NCI-H69 (cell line): ENCODE measurements around the gene SH3PXD2A.

Source experiments
- DNase-seq: peaks from one replicate; lab custom pipeline; 2025; lab: John Stamatoyannopoulos, UW

The SH3PXD2A gene

DNA sequence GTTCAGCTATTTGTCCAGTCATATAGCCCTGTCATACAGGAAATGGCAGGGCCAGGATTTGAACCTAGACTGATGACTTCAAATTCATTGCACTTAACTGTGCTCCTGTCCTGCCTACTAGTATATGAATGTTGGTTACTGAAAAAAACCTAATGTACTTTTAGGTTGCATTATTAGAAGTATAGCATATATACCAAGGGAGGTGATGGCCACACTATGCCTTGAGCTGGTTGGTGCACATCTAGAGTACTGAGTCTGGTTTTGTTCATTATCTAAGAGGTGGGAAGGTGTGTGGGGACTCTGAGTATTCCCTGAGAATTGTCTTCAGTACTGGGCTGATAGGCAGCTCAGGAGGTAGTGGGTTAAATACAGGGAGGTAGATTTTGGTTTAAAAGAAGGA lies 273.9 kb downstream of the SH3PXD2A start:
- DNase-seq = no peak

DNA sequence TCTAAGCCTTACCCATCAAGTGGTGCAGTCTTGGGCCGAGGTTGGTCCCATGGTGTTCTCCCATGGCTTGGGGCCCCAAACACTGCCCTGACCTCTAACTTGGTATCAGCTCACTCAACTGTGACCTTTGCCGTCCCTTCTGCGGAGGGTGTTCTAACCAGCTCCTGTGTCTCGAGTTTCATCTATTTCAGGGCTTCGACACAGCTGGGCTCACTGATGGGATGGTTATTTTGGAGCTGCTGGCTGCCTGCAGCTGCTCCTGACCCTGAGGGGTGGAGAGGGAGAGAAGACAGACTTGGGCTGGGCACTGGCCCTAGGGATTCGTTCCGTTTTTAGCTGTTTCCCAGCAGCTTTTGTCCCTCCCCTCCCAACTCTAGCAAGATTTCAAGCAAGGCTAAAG lies 274.9 kb downstream of the SH3PXD2A start:
- DNase-seq = no peak

DNA sequence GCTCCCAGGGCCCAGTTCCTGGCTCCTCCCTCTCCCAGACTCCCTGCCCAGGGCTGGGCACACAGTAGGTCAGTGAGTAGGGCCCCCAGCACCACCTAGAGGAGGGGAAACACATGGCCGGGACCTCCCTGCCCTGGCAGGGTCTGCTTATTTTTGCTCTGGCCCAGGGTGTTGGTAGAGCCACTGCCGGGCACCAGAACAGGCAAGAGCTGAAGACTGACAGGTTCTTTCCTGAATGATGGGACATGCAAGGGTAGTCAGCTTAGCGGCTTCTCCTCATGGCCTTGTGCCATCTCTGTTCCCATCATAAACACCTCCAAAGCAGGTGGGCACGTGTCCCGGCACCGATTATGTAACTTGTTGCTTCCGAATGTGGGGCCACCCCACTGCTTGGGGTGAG lies 275.4 kb downstream of the SH3PXD2A start:
- no peak for DNase-seq

GRCh38 chr10:103578782-103579382 lies 276.5 kb downstream of the SH3PXD2A start:
- peak; percentile 80 for DNase-seq

- DNase-seq = peak; percentile 88
Measured at GRCh38 chr10:103576862-103577261, 278.5 kb downstream of the SH3PXD2A start.

DNA sequence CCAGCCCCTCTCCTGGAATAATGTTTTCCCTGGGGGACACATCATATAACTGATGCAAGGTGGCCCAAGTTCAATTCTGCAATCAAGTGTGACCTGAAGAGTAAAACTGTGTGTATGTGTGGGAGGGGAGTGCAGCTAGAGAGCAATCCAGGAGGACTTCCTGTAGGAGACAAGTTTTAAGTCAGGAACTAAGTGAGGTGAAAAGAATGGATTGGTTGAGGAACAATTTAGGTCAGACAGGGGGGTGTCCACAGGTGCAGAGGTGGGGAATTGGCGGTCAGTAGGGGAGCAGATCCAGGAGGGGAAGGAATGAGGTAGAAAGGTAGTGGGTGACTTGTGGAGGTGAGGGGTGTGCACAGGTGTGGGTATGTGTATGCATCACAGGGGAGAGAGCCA lies 279.3 kb downstream of the SH3PXD2A start:
- no peak for DNase-seq

- DNase-seq = peak; percentile 75
Measured at GRCh38 chr10:103575416-103576075, 279.8 kb downstream of the SH3PXD2A start.

DNA sequence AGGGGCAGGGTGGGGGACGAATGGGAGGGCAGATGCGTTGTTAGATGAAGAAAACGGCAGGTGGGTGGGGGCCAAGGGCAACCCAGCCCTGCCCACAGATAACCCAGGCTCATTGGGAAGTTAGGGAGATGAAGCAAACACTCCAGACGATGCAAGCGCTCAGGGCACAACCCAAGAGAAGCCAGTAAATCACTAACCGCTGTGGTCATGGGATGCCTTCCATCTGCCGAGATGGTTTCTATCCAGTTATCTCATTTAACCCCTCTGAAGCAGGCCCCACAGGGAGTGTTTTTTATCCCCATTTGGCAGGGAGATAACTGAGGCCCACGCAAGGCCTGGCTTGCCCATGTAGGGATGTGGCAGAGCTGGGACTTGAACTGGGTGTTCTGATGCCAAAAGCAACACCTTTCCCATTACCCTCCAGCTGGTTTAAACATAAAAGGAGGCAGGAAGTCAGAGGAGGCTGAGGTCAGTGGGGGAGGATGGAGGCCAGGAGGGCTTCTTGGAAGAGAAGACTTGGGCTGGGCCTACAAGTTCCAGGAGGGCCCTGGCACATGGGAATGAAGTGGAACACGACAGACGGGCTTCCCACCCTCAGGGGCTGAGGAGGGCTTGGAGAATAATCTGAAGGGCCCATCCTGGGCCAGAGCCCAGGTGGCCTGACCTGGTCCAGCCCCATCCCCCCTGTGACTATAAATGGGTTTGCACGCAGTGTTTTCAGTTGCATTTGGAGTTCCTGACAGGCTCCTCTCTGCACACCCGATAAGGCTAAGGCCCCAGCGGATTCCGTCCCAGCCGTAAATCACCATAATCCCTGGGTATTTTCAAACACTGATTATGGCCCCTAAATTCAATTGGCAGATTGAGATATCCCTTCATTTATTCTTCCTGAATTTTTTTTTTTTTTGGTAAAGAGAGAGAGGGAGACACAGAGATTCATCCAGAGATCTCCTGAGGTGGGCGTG lies 281.0 kb downstream of the SH3PXD2A start:
- no peak for DNase-seq

GRCh38 chr10:103573205-103573487 lies 282.2 kb downstream of the SH3PXD2A start:
- DNase-seq = no peak

GRCh38 chr10:103572347-103573204 lies 282.8 kb downstream of the SH3PXD2A start:
- DNase-seq = no peak

- no peak for DNase-seq
Measured at GRCh38 chr10:103571656-103571975, 283.8 kb downstream of the SH3PXD2A start.

DNA sequence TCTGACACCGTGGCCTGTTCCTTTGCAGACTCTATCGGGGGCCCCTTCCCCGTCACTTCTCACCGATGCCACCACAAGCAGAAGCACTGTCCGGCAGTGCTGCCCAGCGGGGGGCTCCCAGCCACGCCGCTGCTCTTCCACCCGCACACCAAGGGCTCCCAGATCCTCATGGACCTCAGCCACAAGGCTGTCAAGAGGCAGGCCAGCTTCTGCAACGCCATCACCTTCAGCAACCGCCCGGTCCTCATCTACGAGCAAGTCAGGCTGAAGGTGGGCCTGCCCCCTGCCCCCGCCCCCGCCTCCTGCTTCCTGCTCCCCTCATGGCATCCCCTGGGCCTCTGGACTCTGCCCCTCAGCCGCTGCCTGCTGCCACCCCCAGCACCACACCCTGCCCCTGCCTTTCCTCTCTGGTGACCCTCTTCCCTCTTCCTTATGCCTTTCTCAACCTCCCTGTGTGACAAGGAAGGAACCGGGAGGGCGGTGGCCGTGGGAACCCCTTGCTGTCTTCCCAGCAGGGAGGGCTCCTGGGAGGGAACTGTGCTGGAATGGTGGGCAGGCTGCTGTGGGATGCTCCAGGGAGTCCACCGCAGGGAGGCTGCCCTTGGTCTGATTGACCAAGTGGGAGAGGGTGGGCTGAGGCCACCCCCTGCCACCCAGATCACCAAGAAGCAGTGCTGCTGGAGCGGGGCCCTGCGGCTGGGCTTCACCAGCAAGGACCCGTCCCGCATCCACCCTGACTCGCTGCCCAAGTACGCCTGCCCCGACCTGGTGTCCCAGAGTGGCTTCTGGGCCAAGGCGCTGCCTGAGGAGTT lies 284.3 kb downstream of the SH3PXD2A start:
- DNase-seq = no peak

DNA sequence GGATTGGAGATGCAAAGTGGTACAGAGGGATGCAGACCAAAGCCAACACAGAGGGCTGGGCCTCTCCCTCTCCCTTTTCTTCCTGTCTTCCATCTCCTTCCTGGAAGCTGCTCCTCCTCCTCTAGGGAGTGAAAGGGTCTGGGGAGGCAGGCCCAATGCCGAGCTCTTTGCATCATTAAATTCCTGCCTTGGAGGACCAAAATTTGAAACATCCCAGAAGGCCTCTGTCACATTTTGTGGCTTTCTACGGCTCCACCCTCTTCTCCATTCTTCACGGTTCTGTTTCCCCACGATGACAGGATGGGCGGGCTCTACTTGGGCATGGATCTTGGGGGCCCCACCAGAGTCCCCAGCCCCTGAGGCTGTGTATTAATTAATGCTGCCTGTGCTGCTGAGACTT lies 285.5 kb downstream of the SH3PXD2A start:
- no peak for DNase-seq

DNA sequence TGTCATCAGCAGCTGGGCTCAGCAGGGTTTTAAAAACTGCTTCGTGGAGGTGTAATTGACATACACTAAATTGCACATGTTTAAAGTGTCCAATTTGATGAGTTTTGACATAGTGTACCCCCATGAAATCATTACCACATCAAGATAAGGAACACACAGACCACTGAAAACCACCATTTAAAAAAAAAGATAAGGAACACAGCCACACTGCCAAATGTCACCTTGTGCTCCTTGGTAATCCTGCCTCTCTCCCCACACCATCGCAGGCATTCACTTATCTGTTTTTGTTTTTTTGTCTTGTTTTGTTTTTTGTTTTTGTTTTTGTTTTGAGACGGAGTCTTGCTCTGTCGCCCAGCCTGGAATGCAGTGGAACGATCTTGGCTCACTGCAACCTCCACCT lies 286.9 kb downstream of the SH3PXD2A start:
- no peak for DNase-seq

DNA sequence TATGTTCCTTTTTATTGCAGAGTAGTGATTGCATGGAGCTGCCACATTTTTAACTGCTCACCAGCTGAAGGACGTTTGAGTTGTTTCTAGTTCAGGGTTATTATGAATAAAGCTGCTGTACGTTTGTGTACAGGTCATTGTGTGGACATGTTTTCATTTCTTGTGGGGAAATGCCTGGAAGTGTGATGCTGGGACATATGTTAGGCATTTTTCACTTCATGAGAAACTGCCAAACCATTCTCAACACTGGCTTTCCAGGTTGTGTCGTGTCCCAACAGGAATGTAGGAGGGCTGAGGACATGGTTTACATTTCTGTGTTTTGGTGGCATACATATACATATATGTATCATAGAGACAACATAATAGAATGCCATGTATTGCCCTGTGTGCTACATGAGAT lies 288.8 kb downstream of the SH3PXD2A start:
- no peak for DNase-seq

DNA sequence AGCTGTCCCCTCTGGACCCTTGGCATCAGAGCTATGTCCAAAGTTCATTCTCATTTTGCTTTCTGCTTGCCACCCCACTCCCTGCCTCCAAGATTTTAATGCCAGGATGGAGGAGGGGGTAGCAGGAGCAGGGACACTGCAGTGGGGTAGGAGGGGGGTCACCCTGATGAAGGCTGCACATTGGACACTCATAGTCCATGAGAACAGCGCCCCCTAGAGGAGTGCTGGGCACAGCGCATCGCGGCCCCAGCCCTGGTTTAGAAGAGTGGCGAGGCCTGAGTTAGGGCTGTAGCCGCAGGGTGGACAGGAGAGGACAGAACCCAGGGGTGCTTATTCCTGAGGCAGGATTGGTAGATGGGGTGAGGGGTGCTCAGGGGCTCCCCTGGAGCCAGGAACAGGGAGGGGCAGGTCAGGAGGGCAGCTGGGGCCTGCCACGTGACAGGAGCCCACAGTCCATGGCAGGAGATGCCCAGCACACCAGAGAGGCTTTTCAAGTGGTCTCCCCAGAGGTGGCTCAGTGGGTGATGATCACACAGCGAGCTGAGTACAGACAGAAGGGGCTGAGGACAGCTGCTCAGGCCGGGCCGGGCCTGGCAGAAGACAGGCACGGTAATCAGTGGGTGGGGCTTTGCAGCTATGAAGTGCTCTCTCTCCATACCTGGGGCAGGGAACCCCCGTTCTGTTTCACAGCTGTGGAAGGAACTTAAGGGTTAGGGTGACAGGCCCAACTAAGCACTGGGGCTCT lies 290.4 kb downstream of the SH3PXD2A start:
- DNase-seq = peak; percentile 46

GRCh38 chr10:103564116-103564501 lies 291.3 kb downstream of the SH3PXD2A start:
- DNase-seq = peak; percentile 24

DNA sequence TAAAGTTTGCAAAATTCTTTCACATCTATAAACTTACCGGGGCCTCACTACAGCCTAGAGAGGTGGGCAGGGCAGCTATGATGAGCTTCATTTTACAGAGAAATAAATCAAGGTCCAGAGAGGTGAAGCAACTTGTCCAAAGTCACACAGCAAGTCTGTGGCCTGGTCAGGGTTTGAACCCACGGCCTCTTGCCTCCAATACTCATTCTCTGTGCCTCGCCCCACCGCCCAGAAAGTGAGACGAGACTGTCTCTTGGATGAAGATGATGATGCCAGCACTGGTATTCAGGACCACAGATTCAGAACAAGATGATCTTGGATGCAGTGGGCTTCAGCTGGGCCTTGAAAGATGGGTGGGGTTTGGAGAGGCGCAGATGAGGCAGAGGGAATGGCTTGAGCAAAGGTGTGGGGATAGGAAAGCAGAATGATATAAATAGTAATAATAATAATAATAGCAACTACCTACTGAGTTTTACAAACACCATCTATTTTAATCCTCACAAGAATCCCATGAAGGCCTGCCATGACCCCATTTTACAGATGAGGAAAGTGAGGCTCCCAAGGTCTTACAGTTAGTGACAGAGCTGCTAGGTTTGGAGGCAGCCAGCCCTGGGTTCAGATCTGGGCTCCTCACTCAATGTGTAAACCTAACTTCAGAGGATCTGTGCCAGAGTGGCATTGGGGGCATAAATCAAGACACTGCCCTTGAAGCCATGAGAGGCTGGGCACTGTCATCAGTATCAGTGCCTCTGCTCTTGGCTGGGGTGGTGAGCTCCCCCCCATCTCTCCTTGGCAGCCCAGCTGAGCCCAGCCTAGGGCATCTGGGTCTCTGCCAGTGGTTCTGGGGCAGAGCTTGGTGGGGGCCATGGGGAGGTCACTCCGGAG lies 291.9 kb downstream of the SH3PXD2A start:
- DNase-seq = no peak

DNA sequence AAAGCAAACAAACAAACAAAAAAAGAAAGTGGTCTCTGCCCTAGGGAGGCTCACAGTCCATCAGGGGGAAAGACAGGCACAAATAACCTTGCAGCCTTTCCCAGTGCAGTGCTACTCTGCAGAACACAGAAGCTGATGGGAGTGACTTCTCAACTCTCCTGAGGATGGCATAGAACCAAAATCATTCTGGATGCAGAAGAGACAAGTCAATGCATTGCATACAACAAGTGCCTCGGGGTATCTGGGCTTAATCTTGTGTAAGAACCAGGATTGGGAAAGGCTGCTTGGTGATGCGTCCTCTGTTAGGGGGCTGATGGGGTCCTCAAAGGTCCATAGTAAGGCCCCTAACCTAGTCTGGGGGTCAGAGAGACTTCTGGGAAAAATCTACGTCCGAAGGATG lies 293.0 kb downstream of the SH3PXD2A start:
- DNase-seq = no peak

GRCh38 chr10:103560886-103561285 lies 294.5 kb downstream of the SH3PXD2A start:
- no peak for DNase-seq
